GM18520 (cell line): ENCODE measurements around the gene IMP4.
A peak's percentile ranks its signal among the peaks of the same experiment; 100 is the strongest.
"Not testable (repeated sequence)": the region's sequence is repeated elsewhere in the genome, so short reads cannot be mapped to it uniquely, and the experiment has no call there.

Source experiments
- ATAC-seq: cut with Tn5 transposase; IDR thresholded peaks from one replicate; pipeline ENCODE4 v1.9.1; 2021; ENCODE audit not compliant: unreplicated experiment

Gene IMP4, protein sequence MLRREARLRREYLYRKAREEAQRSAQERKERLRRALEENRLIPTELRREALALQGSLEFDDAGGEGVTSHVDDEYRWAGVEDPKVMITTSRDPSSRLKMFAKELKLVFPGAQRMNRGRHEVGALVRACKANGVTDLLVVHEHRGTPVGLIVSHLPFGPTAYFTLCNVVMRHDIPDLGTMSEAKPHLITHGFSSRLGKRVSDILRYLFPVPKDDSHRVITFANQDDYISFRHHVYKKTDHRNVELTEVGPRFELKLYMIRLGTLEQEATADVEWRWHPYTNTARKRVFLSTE

DNA sequence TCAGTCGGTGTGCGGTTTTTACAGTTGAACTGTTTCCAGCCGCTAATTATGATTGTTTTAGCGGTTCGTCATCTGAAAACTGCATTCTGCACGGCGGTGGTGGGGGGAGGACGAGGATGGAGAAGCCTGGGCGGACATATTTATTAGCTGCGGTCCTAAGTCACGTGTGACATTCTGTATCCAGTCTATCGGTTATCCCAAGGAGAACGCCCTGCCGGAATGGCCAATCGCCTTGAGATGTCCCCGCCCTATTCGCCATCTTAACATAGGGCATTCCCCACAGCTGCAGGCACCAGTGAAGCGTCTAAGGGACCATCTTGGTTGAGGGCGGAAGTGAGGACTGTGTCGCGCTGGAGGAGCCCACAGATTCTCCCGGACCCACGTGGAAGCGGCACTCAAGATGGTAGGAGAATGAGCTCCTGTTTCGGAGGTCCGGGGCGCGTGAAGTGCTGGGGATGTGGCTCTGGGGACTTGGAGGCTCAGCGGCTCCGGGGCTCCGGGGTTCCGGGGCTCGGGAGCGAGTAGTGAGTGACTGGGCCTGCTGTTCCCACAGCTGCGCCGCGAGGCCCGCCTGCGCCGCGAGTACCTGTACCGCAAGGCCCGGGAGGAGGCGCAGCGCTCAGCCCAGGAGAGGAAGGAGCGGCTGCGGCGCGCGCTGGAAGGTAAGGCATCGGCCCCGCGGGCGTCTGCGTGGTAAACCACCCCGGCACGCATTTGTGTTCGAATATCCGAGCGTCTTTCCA lies at the start of gene IMP4:
Gene IMP4, plus strand, starts transcription at position 365 of the 743 bp plus-strand sequence. Its CDS starts 36 bp downstream, at position 401.
- ATAC-seq, result peak; percentile 78

DNA sequence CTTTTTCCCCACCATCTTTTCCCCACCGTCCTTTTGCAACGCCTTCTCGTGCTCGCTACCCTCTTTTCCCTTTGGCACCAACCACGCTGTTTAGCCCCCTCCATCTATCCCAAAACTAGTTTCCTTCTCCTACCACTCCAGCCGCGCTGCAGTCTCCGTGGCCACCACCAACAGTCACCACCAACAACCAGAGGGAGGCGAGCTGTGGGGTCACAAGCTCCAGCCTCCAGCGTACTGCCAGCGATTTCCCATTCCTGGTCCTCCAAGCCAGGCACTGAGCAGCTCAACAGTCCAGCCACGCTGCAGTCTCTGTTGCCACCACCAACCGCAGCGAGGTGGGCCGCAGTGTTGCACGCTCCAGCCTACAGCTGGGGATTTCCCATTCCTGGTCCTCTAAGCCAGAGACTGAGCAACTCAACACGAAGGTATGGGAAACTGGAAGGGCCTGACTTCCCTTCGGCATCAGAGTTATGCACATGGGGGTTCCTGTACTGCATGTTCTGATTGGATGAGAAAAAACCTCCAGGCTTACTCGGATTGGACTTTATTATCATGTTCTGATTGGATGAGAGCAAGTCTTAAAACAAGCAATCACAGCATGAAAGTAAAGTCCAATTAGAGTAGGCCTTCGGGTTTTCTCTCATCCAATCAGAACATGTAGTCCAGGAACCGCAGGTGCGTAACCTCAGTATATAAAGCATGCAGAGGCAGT lies 42.3 kb upstream of the IMP4 start:
- ATAC-seq, result no peak

DNA sequence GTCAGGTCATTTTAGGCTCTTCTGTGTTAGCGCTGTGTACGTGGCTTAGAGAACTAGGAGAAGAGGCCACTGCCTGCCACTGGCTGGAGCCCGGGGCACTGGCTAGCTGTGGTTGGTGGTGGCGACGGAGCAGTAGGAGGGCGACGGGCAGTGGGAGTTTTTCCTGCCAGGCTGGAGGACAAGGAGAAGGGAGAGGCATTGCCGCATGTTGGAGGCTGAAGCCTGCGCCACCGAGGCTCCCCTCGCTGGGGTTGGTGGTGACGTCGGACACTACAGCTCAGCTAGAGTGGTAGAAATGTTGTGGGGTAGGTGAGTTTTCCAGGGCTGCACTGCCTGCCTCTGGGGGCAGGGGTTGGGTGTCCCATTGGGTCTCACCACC lies 41.7 kb upstream of the IMP4 start:
- no peak for ATAC-seq

DNA sequence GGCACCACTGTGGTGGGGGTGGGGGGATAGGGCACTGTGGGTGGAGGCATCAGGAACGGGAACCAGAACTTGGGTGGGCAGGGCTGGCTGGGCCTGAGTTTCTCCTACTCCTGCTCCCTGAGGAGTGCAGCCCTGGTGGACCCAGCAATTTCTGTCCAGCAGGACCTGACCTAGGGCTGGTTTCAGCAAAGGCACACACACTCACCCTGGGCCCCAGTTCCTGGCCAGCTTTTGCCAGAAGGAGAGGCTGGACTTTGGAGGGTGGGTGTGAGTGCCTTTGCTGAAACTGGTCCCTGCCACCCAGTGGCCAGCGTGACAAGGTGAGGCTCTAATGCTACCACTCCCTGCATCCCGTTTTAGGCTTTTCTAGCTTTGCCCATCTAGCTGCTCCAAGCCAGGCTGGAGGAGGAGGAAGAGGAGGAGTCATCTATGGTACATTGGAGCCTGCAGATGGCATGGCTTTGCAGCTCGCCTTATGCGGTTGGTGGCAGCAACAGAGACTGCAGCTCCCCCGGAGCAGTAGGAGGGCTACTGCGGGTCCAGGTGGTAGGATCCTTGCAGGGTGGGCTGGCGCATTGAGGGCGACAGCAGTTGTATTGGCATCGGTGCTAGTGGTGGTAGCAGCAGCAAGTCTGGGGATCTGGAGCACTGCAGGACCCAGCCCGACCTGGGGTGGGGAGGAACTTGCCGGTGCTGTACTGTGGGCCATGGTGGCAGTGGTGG lies 40.4 kb upstream of the IMP4 start:
- no peak for ATAC-seq

DNA sequence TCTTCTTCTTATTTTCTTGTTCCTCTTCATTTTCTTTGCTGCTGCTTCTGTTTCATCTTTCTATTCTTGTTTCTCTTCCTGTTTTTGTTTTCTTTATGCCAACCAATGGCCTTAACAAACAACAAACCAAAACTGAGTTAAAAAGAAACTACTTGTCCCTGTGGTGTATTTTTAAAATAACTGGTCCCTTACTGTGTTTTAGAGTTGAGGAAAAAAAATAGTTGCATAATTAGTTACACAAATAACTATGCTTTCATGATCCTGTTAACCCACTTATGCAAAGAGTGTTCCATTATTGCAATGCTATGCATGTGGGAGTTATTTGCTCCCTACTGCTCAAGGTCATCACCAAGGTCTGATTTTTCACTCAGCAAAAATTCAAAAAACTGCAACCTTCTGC lies 39.5 kb upstream of the IMP4 start:
- peak; percentile 79 for ATAC-seq

DNA sequence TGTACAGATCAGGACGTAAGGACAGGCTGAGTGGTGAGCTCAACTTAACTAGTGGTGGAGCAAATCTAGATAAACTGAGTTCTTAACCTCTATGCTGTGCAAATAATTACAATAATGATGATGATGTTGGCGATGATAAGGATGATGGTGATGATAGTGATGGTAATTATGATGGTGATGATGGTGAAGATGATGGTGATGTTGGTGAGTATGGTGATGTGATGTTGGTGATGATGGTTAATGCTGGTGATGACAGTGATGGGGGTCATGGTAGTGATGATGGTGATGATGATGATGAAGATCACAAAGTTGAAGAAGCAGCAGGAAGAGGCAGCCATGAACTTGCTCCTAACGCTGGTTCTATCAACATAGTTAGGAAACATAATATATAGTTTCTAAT lies 38.0 kb upstream of the IMP4 start:
- ATAC-seq, result no peak

DNA sequence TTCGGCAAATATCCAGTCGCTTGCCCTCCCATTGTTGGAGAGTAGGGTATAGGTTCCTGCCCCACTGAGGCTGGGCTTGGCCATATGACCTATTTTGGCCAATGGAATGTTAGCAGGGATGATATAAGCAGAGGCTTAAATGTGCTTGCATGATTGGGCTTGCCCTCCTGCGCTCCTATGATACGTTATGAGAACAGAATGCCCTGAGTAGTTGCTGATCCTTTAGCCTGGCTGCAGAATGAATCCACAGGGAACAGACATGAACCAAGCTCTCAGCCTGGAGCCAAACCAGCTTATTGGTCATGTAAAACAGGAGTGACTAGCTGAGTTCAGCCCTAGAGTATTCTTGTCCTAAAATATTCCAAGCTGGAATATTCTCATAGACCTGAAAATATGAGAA lies 34.8 kb upstream of the IMP4 start:
- no peak for ATAC-seq

DNA sequence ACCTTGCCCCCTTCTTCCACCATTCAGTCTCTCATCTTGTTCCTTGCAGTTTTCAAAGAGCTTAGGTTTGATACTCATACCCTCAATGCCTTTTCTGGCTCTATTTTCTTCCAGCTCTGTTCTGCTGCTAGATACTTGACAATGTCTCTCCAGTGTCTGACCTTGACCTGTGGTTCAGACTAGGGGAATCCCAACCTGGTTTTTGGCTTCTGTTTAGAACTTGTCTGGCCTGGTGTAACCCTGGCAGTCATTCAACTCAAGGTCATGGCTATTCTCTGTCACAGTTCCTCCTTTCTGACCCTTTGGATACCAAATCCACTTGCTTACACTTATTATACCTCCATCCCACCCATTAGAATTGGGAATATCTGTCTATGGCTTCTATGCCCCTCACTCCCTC lies 31.8 kb upstream of the IMP4 start:
- peak; percentile 40 for ATAC-seq

DNA sequence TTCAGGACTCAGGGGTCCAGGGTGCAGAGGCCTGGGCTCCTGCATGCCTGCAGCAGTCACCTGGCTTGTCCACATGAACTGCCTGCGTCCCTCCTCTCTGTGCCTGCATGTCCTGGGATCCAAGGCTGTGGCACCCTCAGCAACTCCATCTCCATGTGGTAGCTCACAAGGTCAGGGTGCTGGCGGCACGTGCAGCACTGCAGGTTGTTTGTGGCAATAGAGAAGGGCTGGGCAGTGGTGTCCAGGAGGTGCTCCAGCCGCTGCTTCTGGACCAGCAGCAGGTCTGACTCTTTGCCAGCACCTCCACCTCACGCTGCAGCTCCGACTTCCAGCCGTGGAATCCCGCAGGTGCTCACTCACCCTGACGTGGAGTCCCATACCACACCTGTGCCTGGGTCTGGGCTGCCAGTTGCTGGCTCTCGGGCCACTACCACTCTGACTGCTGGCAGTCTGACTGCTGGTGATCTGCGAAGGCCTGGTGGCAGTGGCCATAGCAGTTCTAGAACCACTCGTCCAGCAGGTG lies 28.8 kb upstream of the IMP4 start:
- no peak for ATAC-seq

DNA sequence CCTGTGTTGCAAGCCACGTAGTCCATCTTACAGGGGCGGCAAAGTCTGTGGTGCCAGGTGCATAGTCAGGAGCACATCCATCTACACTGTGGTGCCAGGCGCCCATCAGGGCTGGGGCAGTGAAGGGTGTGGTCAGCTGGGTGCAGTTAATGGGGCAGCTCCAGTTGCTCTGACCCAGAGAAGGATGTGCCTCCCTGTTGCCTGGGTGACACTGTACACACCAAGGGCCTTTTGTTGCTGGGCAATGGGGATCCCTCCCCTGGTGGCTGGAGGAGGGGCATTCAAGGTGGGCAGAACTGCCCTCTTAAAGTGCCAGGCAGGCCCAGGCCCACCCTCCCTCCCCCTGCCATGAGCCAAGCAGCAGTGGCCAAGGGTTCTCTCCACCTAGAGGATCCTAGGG lies 28.3 kb upstream of the IMP4 start:
- no peak for ATAC-seq

DNA sequence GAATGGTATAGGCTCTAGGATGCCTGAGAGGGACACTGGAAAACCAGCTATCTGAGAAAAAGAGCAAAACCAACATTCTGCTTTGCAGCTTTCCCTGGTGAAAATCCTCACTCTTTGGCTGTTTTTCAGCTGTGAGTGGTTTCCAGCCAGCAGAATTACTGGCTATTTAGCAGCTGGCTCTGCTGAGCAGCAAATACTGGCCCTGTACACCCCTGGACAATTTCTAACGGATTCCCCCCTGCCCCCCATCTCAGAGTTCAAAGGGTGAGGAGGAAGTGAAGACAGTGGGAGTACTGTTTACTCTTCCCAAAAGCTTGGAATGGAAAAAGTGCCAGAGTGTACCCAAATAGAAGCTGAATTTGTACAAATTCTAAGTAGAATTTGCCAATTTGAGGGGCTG lies 26.1 kb upstream of the IMP4 start:
- no peak for ATAC-seq

DNA sequence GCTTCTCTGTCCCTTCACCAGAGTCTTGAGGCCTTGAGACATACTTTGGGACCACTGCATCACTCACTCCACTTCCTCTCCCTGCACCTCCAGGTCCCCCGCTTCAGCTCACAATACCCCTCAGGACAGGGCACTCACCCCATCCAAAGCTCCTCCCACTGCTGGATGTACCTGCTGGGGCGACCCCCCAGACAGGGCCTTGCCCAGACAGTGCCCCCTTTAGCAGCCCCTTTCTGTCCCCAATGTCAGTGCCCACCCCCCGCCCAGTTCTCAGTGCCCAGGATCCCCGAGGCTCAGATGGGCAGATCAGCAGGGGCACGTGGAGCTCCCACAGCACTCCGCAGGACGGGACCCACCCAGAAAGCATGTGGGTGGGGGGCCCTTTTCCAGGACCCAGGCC lies 23.8 kb upstream of the IMP4 start:
- no peak for ATAC-seq

DNA sequence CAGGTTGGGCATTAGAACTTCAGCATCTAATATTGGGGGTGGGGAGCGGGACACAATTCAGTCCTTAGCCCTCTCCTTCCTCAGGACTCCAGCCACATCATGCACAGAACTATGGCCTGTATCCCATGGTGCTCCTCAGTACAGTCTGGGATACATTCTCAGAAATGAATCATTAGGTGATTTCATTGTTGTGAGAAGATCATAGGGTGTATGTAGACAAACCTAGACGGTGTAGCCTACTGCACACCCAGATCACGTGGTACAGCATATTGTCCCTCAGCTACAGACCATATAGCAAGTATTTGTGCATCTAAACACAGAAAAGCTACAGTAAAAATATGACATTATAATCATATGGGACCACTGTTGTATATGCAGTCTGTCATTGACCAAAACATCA lies 23.2 kb upstream of the IMP4 start:
- no peak for ATAC-seq

DNA sequence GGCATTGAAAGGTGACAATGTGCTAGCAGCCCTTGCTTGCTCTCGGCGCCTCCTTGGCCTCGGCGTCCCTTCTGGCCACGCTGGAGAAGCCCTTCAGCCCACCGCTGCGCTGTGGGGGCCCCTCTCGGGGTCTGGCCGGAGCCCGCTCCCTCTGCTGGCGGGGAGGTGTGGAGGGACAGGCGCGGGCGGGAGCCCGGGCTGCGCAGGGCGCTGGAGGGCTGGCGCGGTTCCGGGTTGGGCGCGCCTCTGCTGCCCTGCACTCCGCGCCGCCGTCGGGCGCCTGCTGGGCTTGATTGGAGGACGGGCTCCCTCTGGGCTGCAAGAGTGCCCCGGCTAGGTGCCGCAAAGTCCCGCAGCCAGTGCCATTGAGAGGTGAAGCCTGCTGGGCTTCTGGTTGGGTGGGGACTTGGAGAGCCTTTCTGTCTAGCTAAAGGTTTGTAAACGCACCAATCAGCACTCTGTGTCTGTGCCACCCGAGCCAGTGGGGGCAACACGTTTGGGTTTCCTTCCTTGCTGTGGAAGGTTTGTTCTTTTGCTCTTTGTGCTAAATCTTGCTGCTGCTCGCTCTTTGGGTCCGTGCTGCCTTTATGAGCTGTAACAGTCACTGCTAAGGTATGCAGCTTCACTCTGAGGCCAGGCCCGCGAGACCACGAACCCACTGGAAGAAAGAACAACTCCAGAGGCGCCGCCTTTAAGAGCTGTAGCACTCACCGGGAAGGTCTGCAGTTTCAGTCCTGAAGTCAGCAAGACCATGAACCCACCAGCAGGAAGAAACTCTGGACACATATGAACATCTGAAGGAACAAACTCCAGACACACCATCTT lies 14.8 kb upstream of the IMP4 start:
- no peak for ATAC-seq

DNA sequence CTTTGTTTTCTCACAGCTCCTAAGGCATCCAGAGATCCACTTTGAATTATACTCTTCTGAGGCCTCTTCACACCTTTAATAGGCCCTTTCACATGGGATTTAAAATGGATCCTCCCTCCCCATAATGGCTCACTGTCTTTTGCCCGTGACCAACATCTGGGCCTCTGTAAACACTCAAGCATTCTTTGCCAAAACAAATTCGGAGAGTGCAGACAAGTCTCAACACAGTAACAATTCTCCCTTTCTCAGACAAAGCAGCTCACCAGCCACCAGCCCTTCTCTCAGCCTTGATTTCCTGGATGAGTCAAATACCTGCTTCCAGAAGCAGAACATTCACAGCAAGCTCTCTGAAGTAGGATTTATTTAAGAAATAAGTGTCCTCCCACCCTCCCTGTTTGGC lies 14.0 kb upstream of the IMP4 start:
- no peak for ATAC-seq

DNA sequence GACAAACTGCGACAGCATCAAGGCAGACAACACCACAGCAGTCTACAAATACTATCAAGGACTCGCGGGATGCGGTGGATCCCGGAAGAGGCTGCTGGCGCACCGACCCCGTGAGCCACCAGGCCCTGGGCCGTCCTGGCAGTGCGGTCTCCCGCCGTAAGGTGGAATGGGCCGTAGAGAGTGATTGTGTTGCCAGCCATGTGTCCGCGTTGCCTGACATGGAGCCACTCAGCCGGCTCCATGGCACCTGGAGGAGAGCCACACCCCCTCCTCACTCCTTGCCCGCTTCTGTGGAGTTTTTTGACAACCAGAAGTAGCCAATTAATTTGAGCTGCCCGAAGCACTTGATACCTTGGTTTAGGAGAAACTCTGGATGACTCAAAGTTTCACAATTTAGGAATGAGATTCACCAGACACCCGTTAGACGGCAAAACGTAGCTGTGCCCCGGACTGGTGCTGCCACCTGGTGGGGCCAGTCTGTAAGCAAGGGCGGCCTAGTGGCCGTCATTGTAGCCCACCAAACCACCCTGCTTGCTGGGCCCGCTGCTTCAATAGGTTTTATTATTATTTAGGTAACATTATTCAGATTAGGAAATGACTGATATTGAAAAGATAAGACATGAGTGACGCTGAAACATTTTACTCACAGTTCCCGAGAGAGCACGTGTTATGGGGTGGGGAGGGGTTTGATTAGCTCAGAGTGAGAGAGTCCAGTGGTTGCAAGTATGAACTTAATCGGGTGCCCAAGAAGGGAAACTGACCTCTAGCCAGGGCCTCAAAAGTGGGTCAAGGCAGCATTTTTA lies 10.2 kb upstream of the IMP4 start:
- ATAC-seq, result peak; percentile 55

DNA sequence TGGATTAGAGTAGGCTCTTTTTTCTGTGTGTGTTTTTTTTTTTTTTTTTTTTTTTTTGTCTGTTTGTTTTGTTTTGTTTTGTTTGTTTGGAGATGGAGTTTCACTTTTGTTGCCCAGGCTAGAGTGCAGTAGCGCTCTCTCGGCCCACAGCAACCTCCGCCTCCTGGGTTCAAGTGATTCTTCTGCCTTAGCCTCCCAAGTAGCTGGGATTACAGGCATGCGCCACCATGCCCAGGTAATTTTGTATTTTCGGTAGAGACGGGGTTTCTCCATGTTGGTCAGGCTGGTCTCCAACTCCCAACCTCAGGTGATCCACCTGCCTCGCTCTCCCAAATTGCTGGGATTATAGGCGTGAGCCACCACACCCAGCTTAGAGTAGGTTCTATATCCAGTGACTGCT lies 9.4 kb upstream of the IMP4 start:
- ATAC-seq, result not testable (repeated sequence)

DNA sequence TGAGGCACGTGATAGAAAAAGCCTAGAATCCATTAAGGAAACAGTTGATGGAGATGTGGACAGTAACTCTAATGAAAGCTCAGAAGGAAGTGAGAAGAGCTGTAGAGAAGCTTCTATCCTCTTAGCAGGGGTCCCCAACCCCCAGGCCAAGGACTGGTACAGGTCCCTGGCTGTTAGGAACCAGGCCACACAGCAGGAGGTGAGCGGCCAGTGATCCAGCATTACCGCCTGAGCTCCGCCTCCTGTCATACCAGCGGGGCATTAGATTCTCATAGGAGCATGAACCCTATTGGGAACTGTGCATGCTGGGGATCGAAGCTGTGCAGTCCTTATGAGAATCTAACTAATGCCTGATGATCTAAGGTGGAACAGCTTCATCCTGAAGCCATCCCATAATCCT lies 8.7 kb upstream of the IMP4 start:
- ATAC-seq, result no peak

DNA sequence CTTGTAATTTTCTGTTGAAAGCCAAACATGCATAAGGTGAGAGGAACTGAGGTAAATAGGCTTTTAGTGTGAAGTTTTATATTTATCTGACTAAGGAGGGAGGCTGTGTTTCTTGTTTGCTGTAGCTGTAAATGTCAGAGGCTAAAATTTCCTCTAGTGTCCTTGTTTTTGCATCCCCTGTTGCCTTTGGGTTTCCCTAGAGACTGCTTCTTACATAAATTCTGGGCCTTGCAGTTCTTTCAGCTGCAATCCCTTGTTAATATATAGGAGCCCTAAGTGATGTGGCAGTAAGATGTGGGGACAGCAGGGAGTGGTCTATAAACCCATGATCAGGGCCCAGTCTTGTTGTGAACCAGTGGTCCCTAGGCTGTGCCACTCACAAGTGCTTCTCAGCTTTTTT lies 7.5 kb upstream of the IMP4 start:
- ATAC-seq, result no peak
